Neuron (in vitro differentiated cells): ENCODE data around the gene RECQL5.

ENCODE experiments used
- H2AFZ ChIP-seq: one replicate; pipeline ENCODE4 v1.6.1; 2013; ENCODE audit warnings: low read depth, mild to moderate bottlenecking, inconsistent platforms, low read length, moderate library complexity
- H3K27me3 ChIP-seq: one replicate; pipeline ENCODE4 v1.6.1; 2013; ENCODE audit warnings: low read length; ENCODE audit not compliant: insufficient read depth
- H3K36me3 ChIP-seq: one replicate; pipeline ENCODE4 v1.6.1; 2013; ENCODE audit warnings: low read length; ENCODE audit not compliant: insufficient read depth
- H3K4me1 ChIP-seq: one replicate; pipeline ENCODE4 v1.6.1; 2013; ENCODE audit warnings: low read length; ENCODE audit not compliant: insufficient read depth
- H3K4me3 ChIP-seq: 2 replicates; pipeline ENCODE4 v1.5.1; 2013; ENCODE audit warnings: mild to moderate bottlenecking, low read length, moderate library complexity
- H3K9me3 ChIP-seq: one replicate; pipeline ENCODE4 v1.6.1; 2013; ENCODE audit warnings: low read length

Gene RECQL5

DNA sequence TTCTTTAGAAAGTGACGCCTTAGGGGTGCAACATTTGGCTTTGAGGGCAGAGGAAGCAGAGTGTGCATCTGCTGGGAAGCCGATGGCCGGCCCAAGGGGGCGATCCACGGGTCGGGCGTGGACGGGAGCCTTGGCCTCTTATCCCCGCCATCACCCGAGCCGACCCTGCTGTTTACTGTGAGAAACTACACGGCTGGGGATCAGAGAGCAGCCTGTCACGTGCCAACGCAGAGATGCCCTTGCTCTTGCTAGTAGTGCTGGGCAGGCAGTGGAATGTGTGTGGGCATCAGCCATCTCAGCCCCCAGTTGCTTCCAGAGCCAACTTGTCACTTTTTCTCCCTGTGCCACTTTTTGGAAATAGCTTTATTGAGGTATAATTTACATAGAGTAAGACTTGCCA lies 27.6 kb upstream of the RECQL5 start:
- peaks cover 57% of the 10 kb centered on the region for H3K36me3 ChIP-seq
- H3K27me3 ChIP-seq: no peaks in the 10 kb centered on the region
- peaks cover 5% of the 10 kb centered on the region for H3K4me1 ChIP-seq
- no peak overlapping the region for H2AFZ ChIP-seq
- no peak overlapping the region for H3K4me3 ChIP-seq
- H3K9me3 ChIP-seq: no peaks in the 10 kb centered on the region

DNA sequence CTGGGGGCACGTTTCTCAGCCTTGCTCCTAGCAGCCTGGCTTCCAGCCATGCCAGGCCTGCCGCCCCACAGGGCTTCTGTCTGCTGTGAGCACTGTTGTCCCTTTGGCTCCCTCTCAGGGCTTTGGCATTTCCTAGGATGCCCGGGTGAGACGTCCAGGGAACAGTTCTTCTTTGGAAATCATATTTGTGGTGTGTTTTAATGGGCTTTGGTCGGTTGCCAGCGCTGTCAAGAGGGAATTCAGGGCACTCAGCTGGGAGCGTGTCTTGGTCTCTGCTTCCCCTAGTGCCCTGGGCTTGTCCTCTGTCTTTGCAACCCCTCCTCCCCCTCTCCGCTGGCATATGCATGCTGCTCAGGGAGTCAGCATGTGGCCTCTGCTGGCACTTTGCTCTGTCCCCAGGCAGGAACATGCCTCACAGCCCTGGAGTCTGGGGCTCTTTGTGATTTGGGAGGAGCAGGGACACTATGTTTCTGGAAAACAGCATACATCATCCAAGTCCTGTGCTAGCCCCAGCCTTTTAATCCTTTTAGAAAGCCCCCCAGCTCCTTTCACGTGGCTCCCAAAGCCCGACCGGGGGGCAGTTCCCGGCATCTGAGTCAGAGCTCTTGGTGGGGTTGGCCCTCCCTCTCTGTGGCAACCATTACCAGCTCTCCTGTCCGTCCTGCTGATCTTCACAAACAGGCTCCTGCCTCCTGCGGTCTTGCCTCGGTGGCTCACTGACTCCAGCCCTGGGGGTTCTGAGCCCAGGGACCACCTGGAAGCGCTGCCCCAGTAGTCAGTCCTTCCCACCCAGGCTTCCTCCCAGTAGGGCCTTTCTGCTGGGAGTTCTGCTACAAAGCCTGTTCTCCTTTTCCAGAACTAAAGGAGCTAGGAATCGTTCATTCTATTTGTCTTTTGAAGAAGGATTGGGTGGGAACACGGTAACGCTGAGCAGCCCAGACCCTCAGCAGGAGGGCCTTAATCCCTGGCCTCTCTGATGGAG lies 26.8 kb upstream of the RECQL5 start:
- Histone ChIP-seq H3K36me3 (peaks cover 55% of the 10 kb centered on the region), H3K9me3 (no peaks in the 10 kb centered on the region), H3K4me3 (no peak overlapping the region), H3K4me1 (peaks cover 5% of the 10 kb centered on the region), H3K27me3 (no peaks in the 10 kb centered on the region), H2AFZ (no peak overlapping the region)

DNA sequence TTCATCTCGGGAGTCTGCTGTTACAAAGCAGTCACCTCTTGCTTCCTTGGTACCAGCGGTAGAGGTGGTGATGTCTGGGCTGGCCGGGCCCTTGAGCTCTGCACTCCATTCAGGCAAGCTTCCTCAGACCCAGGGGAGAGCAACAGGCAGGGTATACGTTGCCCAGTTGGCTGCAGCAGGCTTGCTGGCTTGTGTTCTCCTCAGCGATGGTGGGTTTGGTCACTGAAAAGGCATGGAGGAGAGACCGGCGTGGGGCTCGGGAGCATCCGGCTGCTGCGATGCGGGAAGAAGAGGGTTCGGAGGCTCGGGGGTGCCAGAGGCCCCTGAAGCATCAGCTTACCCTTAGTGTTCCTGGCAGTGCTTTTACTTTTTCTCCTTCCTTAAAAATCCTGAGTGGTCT lies 26.0 kb upstream of the RECQL5 start:
- Histone ChIP-seq H3K36me3 (peaks cover 58% of the 10 kb centered on the region), H3K9me3 (no peaks in the 10 kb centered on the region), H3K27me3 (no peaks in the 10 kb centered on the region), H3K4me1 (peaks cover 5% of the 10 kb centered on the region), H2AFZ (no peak overlapping the region), H3K4me3 (no peak overlapping the region)

DNA sequence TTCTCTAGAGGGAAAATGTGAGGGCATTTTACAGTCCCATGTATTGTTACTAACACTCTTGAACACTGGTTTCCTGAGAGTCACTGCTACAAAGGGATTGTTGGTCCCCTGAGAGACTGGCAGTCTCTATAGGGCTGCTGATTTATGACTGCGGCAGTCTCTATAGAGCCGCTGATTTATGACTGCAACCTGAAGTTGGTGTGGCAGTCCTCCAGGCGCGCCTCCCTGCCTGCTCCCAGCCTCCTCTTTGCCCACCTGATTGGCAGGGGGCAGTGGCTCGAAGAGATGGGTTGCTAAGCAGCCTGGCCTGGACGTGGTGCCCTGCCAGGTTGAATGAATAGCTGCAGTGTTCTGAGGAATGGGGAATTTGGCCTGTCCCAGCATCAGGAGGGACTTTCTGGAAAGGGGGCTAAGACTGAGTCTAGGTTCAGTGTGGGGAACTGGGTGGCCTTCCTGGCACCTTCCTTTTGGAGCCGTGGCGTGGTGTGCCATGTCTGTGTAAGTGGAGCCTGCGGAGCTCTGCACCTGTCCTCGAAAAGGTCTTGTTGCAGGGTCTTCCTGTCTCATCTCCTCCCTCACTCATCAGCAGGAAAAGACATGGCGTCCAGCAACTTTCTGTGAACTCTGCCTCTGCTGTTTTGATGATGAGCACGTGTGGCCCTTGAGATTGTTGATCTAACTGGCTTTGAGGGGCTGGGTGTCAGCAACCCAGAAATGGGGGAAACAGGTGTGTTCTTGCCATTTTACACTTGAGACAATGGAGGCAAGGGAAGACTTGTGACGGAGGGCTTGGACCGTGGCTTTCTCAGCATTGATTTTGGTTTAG lies 25.1 kb upstream of the RECQL5 start:
- Histone ChIP-seq H3K4me1 (peaks cover under 1% of the 10 kb centered on the region), H2AFZ (no peak overlapping the region), H3K9me3 (no peaks in the 10 kb centered on the region), H3K27me3 (no peaks in the 10 kb centered on the region), H3K36me3 (peaks cover 58% of the 10 kb centered on the region), H3K4me3 (no peak overlapping the region)

DNA sequence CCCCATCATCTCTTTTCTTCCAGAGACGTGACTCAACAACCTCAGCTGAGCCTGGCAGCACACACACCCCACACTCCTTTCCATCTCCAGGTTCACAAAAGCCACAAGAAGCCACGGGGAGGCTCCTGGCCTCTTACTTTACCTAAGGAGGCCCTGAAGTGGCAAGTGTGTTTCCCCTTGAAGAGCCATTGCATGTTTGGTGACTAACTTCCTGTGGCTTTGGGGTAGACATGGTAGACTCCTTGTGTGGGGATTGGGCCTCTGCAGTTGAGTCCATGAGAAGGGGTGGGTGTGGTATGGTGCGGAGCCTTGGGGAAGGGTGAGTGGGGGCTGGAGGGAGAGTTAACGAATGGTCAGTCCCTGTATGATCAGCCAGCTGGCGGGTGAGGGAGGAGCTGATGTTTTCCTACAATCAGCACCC lies 24.4 kb upstream of the RECQL5 start:
- no peaks in the 10 kb centered on the region for H3K27me3 ChIP-seq
- no peaks in the 10 kb centered on the region for H3K9me3 ChIP-seq
- no peak overlapping the region for H3K4me3 ChIP-seq
- H3K4me1 ChIP-seq: no peaks in the 10 kb centered on the region
- H2AFZ ChIP-seq: no peak overlapping the region
- peaks cover 55% of the 10 kb centered on the region for H3K36me3 ChIP-seq

DNA sequence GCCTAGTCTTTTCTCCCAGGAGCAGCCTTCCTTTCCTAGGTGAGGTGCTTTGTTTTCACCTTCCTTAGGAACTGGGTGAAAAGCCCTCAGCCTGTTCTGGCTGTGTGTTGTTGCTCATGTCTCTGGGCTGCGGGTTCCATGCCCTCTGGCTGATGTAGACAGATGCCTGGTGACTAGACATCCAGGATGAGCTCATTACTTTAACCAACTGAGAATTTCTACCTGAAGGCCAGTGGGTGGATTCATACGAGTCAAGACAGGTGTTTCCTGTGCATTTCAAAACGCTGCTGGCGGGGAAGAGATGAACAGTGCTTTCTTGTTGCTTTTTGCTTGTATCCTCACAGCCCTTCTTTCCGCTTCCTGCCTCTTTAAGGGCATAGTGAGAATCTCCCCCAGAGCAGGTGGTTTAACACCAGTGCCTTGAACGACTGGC lies 22.5 kb upstream of the RECQL5 start:
- H3K4me3 ChIP-seq: no peak overlapping the region
- peaks cover 50% of the 10 kb centered on the region for H3K36me3 ChIP-seq
- no peak overlapping the region for H2AFZ ChIP-seq
- H3K4me1 ChIP-seq: no peaks in the 10 kb centered on the region
- H3K27me3 ChIP-seq: no peaks in the 10 kb centered on the region
- no peaks in the 10 kb centered on the region for H3K9me3 ChIP-seq

DNA sequence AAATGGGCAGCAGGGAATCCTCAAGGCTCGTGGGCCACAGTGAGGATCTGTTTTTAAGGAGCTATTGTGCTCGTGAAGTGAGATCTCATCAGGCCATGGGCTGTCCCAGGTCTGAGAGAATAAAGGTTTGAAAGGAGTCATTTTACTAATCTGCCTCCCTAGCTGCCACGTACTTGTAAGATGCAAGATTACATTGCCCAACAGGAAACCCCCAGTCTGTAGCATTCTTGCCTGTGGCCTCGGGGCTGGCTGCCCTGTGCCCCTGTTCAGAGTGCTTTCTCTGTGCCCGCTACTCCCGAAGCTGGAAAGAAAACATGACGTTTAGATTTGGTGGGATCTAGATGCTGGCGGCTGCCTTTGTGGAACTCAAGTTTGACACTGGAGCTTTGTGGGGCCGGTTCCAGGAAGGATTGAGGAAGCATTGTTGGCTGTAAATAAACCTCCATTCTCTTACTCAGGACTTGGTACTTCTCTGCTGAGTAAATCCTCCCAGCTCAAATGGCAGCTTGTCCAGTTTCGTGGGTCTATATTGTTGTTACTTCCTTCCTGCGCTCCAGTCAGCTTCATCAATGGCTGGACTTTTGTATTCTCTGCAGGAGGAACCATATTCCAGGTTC lies 21.4 kb upstream of the RECQL5 start:
- Histone ChIP-seq H2AFZ (no peak overlapping the region), H3K27me3 (no peaks in the 10 kb centered on the region), H3K9me3 (no peaks in the 10 kb centered on the region), H3K4me1 (no peaks in the 10 kb centered on the region), H3K4me3 (no peak overlapping the region), H3K36me3 (peaks cover 49% of the 10 kb centered on the region)

DNA sequence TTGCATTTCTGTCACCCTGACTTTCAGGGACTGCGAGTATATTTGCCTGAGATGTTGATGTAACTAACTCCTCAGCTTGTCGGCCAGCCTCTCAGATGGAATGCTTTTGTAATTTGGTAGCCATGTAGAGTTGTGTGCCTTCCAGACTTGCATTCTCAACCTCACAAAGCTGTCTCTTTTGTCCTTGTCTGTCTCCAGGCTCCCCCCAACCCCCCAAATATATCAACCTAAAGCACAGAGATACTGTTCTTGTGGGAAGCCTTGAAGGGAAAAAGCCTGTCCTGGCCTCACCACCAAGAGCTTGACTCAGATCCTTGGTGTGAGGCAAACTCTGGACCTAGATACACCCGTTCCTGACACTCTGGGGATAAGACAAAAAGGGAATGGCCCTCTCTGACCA lies 18.5 kb upstream of the RECQL5 start:
- Histone ChIP-seq H2AFZ (no peak overlapping the region), H3K36me3 (peaks cover 39% of the 10 kb centered on the region), H3K4me1 (no peaks in the 10 kb centered on the region), H3K27me3 (no peaks in the 10 kb centered on the region), H3K9me3 (no peaks in the 10 kb centered on the region), H3K4me3 (no peak overlapping the region)

DNA sequence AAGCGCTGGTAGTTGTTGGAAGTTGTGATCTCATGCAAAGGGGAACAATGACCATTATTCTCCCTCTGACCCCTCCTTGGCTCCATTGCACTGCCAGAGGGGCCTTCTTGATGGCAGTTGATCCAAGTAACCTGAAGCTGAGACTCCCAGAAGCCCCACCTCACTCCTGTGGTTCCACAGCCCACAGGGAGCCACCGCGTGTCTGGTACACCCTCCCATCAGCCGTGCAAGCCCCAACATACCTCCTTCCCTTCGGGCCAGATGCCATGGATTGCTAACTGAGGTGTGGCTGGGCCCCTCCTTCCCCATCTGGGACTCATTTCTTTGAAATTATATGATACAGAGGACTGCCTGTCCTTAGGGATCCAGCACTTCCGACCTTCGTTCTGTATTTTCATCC lies 18.0 kb upstream of the RECQL5 start:
- Histone ChIP-seq H3K4me1 (no peaks in the 10 kb centered on the region), H3K27me3 (no peaks in the 10 kb centered on the region), H2AFZ (no peak overlapping the region), H3K36me3 (peaks cover 44% of the 10 kb centered on the region), H3K4me3 (no peak overlapping the region), H3K9me3 (no peaks in the 10 kb centered on the region)

DNA sequence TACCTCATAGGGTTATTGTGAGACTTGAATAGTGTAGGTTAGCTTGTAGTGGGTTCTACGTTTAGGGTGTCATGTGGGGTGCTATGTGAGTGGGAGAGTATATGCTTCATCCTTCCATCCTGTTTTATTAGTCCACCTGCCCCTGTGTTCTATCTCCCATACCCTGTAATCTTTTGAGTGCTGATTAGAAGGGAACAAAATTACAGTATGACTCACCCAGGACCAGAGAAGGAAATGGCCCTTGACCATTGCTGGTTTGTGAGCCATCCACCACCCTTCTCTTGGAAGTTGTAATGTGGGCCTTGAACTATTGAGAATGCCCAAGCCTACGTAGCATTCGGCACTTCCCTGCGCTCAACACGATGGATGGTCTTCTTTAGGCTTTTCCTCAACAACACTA lies 17.3 kb upstream of the RECQL5 start:
- H3K36me3 ChIP-seq: peaks cover 50% of the 10 kb centered on the region
- H3K27me3 ChIP-seq: no peaks in the 10 kb centered on the region
- H3K9me3 ChIP-seq: no peaks in the 10 kb centered on the region
- no peak overlapping the region for H2AFZ ChIP-seq
- H3K4me3 ChIP-seq: no peak overlapping the region
- H3K4me1 ChIP-seq: no peaks in the 10 kb centered on the region

DNA sequence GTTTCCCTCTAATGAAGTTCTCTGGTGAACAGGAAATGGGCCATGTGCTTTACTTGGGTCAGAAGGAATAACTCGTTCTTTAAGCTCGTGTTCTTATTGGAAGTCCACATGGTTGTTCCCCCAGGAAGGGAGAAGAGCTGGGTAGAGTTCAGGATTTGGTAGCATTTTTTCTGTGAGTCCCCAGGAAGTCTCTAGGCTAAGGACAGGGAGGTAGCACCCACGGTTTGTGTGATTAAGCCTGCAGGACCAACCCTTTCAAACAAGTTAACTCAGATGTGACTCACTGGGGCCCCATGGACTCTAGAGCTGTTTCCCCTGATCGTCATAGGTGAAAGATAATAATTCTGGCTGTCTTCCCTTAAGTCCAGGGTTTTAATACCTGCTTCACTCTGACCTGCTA lies 16.6 kb upstream of the RECQL5 start:
- no peaks in the 10 kb centered on the region for H3K4me1 ChIP-seq
- no peaks in the 10 kb centered on the region for H3K9me3 ChIP-seq
- H2AFZ ChIP-seq: no peak overlapping the region
- no peaks in the 10 kb centered on the region for H3K27me3 ChIP-seq
- no peak overlapping the region for H3K4me3 ChIP-seq
- peaks cover 50% of the 10 kb centered on the region for H3K36me3 ChIP-seq

DNA sequence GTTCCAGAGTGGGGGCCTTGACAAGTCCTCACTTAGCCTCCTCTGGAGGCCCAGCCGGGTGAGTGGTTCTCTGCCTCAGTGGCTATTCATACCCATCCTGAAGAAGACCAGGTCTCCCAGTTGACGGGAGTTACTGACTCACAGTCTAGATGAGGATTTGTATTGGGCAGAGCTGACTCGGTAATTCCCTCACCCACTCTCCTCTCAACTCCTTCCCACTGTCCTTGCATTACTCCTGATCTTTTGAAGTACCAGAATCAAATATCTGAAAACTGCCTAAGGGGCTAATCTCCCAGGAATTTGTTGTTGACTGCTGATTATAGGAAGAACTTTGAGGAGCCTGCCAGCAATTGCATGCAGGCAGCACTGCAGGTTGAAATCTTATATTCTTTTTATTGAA lies 14.3 kb upstream of the RECQL5 start:
- H3K4me1 ChIP-seq: no peaks in the 10 kb centered on the region
- H3K36me3 ChIP-seq: peaks cover 57% of the 10 kb centered on the region
- H3K27me3 ChIP-seq: no peaks in the 10 kb centered on the region
- H3K4me3 ChIP-seq: no peak overlapping the region
- no peak overlapping the region for H2AFZ ChIP-seq
- H3K9me3 ChIP-seq: no peaks in the 10 kb centered on the region

DNA sequence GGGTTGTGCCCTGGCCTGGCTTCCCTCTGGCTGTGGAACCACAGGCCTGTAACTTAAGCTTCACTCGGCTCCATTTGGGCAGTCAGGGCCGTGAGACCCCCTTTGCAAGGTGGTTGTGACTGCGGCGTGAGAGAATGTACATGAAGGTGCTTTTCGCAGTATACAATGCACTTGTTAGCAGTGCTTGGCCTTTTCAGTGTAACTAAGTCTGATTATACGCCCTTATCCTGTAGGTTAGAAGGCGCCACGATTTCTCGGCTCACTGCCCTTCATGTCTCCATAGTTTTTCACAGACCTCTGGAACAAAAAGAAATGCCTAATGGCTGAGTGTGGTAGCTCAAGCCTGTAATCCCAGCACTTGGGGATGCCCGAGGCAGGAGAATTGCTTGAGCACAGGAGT lies 13.5 kb upstream of the RECQL5 start:
- Histone ChIP-seq H3K36me3 (peaks cover 60% of the 10 kb centered on the region), H3K27me3 (no peaks in the 10 kb centered on the region), H3K9me3 (no peaks in the 10 kb centered on the region), H3K4me3 (no peak overlapping the region), H2AFZ (no peak overlapping the region), H3K4me1 (no peaks in the 10 kb centered on the region)
